Ectodermal cell (in vitro differentiated cells): ENCODE measurements around the gene ATIC.

Experiments
- H3K27ac ChIP-seq: 2 replicates; pipeline ENCODE4 v1.7.0; 2013; ENCODE audit warnings: mild to moderate bottlenecking, low read depth, low read length; ENCODE audit not compliant: insufficient read depth, poor library complexity, severe bottlenecking
- H3K27me3 ChIP-seq: 2 replicates; pipeline ENCODE4 v1.7.0; 2013; ENCODE audit warnings: mild to moderate bottlenecking, low read length; ENCODE audit not compliant: insufficient read depth, control insufficient read depth, poor library complexity, severe bottlenecking
- H3K36me3 ChIP-seq: one replicate; pipeline ENCODE4 v1.7.0; 2013; ENCODE audit warnings: low read length; ENCODE audit not compliant: control insufficient read depth, insufficient read depth
- H3K4me1 ChIP-seq: one replicate; pipeline ENCODE4 v1.7.0; 2013; ENCODE audit warnings: low read length; ENCODE audit not compliant: control insufficient read depth, insufficient read depth
- H3K4me3 ChIP-seq: 2 replicates; pipeline ENCODE4 v1.7.0; 2013; ENCODE audit warnings: low read depth, low read length, control low read depth; ENCODE audit not compliant: insufficient read depth
- H3K9me3 ChIP-seq: 2 replicates; pipeline ENCODE4 v1.7.0; 2013; ENCODE audit warnings: mild to moderate bottlenecking, low read length, moderate library complexity; ENCODE audit not compliant: control insufficient read depth
- WGBS, 2 experiments: methylation state at CpG; one replicate each; pipeline ENCODE4 v1.1.7; 2013; ENCODE audit warnings: missing lambda C conversion rate in 2 of 2; 5-methylcytosine and 5-hydroxymethylcytosine counted together

The ATIC gene

GRCh38 chr2:215372968-215373649 is 61.2 kb downstream of the ATIC start:
- no peak overlapping the region for H3K4me3 ChIP-seq
- peaks cover 25% of the 10 kb centered on the region for H3K36me3 ChIP-seq
- 90 to 92% methylated on average over 9 of the region's 9 CpGs for WGBS, 2 experiments
- H3K4me1 ChIP-seq = no peaks in the 10 kb centered on the region
- H3K27ac ChIP-seq = no peak overlapping the region
- no peaks in the 10 kb centered on the region for H3K27me3 ChIP-seq
- no peaks in the 10 kb centered on the region for H3K9me3 ChIP-seq

- Histone ChIP-seq H3K9me3 (no peaks in the 10 kb centered on the region), H3K27me3 (no peaks in the 10 kb centered on the region), H3K4me1 (no peaks in the 10 kb centered on the region), H3K4me3 (no peak overlapping the region), H3K27ac (no peak overlapping the region), H3K36me3 (peaks cover 25% of the 10 kb centered on the region)
- 89 to 92% methylated on average over 1 of the region's 1 CpG for WGBS, 2 experiments
These were observed 62.1 kb downstream of the ATIC start for GRCh38 chr2:215374002-215374401.

- Histone ChIP-seq H3K36me3 (peaks cover 25% of the 10 kb centered on the region), H3K9me3 (no peaks in the 10 kb centered on the region), H3K27ac (no peak overlapping the region), H3K4me3 (no peak overlapping the region), H3K27me3 (no peaks in the 10 kb centered on the region), H3K4me1 (no peaks in the 10 kb centered on the region)
- WGBS, 2 experiments = 95 to 98% methylated on average over 10 of the region's 10 CpGs
These were observed 63.0 kb downstream of the ATIC start for GRCh38 chr2:215374642-215375466.

- Histone ChIP-seq H3K9me3 (no peaks in the 10 kb centered on the region), H3K27me3 (no peaks in the 10 kb centered on the region), H3K4me1 (no peaks in the 10 kb centered on the region), H3K4me3 (no peak overlapping the region), H3K36me3 (peaks cover 23% of the 10 kb centered on the region), H3K27ac (no peak overlapping the region)
- WGBS, 2 experiments = 95 to 97% methylated on average over 6 of the region's 6 CpGs
These were observed 63.6 kb downstream of the ATIC start for GRCh38 chr2:215375467-215375830.

GRCh38 chr2:215376103-215376780 is 64.4 kb downstream of the ATIC start:
- H3K27me3 ChIP-seq = no peaks in the 10 kb centered on the region
- H3K4me1 ChIP-seq = no peaks in the 10 kb centered on the region
- H3K9me3 ChIP-seq = no peaks in the 10 kb centered on the region
- peaks cover 23% of the 10 kb centered on the region for H3K36me3 ChIP-seq
- 94 to 96% methylated on average over 7 of the region's 9 CpGs for WGBS, 2 experiments
- H3K4me3 ChIP-seq = no peak overlapping the region
- no peak overlapping the region for H3K27ac ChIP-seq

- H3K4me3 ChIP-seq = no peak overlapping the region
- H3K4me1 ChIP-seq = no peaks in the 10 kb centered on the region
- H3K27ac ChIP-seq = no peak overlapping the region
- no peaks in the 10 kb centered on the region for H3K9me3 ChIP-seq
- H3K27me3 ChIP-seq = no peaks in the 10 kb centered on the region
- WGBS, 2 experiments = 89 to 94% methylated on average over 1 to 2 of the region's 2 CpGs
- H3K36me3 ChIP-seq = peaks cover 17% of the 10 kb centered on the region
These were observed 65.4 kb downstream of the ATIC start for GRCh38 chr2:215377283-215377682.

GRCh38 chr2:215378045-215378444 is 66.2 kb downstream of the ATIC start:
- no peak overlapping the region for H3K27ac ChIP-seq
- peaks cover 17% of the 10 kb centered on the region for H3K36me3 ChIP-seq

GRCh38 chr2:215379039-215379438 is 67.2 kb downstream of the ATIC start:
- Histone ChIP-seq H3K27ac (no peak overlapping the region), H3K4me3 (no peak overlapping the region), H3K4me1 (no peaks in the 10 kb centered on the region), H3K27me3 (no peaks in the 10 kb centered on the region), H3K36me3 (peaks cover 19% of the 10 kb centered on the region), H3K9me3 (no peaks in the 10 kb centered on the region)
- 93 to 97% methylated on average over 7 of the region's 7 CpGs for WGBS, 2 experiments

More at GRCh38 chr2:215378045-215378444, 66.2 kb downstream of the ATIC start:
- WGBS, 2 experiments = 88 to 95% methylated on average over 2 to 3 of the region's 3 CpGs
- Histone ChIP-seq H3K9me3 (no peaks in the 10 kb centered on the region), H3K4me3 (no peak overlapping the region), H3K4me1 (no peaks in the 10 kb centered on the region), H3K27me3 (no peaks in the 10 kb centered on the region)

- peaks cover 15% of the 10 kb centered on the region for H3K36me3 ChIP-seq
- no peak overlapping the region for H3K27ac ChIP-seq
- H3K9me3 ChIP-seq = no peaks in the 10 kb centered on the region
- no peaks in the 10 kb centered on the region for H3K27me3 ChIP-seq
- H3K4me1 ChIP-seq = no peaks in the 10 kb centered on the region
- 90 to 96% methylated on average over 4 to 6 of the region's 6 CpGs for WGBS, 2 experiments
- no peak overlapping the region for H3K4me3 ChIP-seq
These were observed 68.1 kb downstream of the ATIC start for GRCh38 chr2:215379948-215380347.

- no peaks in the 10 kb centered on the region for H3K27me3 ChIP-seq
- H3K4me1 ChIP-seq = no peaks in the 10 kb centered on the region
- H3K36me3 ChIP-seq = peaks cover 18% of the 10 kb centered on the region
- H3K9me3 ChIP-seq = no peaks in the 10 kb centered on the region
- 95 to 96% methylated on average over 7 of the region's 7 CpGs for WGBS, 2 experiments
- H3K27ac ChIP-seq = no peak overlapping the region
- no peak overlapping the region for H3K4me3 ChIP-seq
These were observed 68.8 kb downstream of the ATIC start for GRCh38 chr2:215380699-215381098.
